ENCODE results near the gene SLCO2A1. TPM values are rescaled to one million over a fixed set of nuclear protein-coding genes. Genes with fewer than 3 reads are reported as not detected.

Gene SLCO2A1
- total RNA-seq, 4 donors from 2014 or later = 3.3 to 18.9 (median 6.0) TPM

DNA sequence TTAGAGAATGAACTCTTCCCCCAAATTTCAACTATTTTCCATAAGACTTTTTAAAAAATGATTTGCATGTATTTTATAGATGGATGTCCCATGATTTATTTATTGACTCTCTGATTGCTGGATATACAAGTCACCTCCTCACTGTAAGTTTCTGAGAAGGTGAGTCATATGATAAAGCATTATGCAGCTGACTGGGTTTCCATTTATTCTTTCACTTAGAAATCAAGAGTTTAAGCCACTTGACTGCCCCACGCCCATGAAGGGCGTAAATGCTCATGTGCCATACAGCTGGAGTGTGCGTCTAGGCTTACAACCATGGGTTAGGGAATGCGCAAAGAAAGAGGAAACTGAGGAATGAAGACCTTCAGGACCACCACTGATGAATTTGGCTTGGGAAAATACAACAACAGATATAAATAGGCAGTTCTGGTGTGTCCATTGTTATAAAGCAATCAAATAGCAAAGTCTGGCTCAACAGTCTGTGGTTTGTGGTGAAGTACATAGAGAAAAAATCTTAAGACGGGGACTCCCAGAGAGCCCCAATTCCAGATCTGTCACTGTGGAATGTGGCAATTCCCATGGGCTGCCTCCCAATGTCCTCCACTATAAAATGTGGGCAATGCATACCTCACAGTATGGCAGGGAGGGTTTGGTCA is 20.3 kb downstream of the SLCO2A1 start:
- 85 to 94% methylated on average over 5 of the region's 5 CpGs for WGBS, 2 donors
- Histone ChIP-seq H3K36me3 (no peaks in the 10 kb centered on the region), H3K4me1 (peaks cover 12 to 39% (median 14%) of the 10 kb centered on the region in 3 donors), H3K27ac (no peak overlapping the region), H3K27me3 (no peaks in the 10 kb centered on the region), H3K4me3 (no peak overlapping the region), H3K9me3 (peaks cover 0 to 3% (median 0%) of the 10 kb centered on the region in 3 donors)
- intact Hi-C loops (cut with DNase I) = no loop called here
- TF ChIP-seq, protein P1, sequence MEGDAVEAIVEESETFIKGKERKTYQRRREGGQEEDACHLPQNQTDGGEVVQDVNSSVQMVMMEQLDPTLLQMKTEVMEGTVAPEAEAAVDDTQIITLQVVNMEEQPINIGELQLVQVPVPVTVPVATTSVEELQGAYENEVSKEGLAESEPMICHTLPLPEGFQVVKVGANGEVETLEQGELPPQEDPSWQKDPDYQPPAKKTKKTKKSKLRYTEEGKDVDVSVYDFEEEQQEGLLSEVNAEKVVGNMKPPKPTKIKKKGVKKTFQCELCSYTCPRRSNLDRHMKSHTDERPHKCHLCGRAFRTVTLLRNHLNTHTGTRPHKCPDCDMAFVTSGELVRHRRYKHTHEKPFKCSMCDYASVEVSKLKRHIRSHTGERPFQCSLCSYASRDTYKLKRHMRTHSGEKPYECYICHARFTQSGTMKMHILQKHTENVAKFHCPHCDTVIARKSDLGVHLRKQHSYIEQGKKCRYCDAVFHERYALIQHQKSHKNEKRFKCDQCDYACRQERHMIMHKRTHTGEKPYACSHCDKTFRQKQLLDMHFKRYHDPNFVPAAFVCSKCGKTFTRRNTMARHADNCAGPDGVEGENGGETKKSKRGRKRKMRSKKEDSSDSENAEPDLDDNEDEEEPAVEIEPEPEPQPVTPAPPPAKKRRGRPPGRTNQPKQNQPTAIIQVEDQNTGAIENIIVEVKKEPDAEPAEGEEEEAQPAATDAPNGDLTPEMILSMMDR (IDR thresholded peaks at IDR 0.05) = no peak
- no peak for TF ChIP-seq POLR2A (IDR thresholded peaks at IDR 0.05)
- DNase-seq = no peak

DNA sequence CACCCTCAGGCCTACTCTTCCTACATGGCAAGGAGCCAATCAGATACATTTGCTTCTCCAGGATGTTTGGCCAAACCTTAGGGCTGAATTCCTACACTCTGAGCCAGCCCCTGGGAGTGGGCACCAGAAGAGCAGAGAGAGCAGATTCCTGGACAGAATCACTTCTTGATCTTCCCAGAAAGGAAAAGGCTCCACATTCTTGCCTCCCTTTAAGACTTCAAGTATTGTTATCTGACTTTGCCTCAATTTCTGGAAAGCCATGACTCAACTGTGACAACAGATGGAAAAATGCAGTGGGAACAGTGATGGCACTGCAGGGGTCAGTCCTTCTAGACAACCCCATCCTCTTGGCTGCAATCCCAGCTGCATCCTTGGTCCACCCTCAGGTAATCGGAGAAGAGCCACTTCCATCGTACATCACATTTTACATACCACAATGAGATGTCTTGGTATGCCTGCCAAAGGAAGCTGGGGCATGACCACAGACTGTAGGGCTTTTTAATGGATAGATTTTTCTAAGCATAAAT is 21.0 kb downstream of the SLCO2A1 start:
- TF ChIP-seq, protein P1 (IDR thresholded peaks at IDR 0.05) = no peak
- no peak for TF ChIP-seq POLR2A (IDR thresholded peaks at IDR 0.05)
- intact Hi-C loops (cut with DNase I) = no loop called here
- Histone ChIP-seq H3K36me3 (no peaks in the 10 kb centered on the region), H3K27me3 (no peaks in the 10 kb centered on the region), H3K4me3 (no peak overlapping the region), H3K9me3 (peaks cover 0 to 4% (median 0%) of the 10 kb centered on the region in 3 donors), H3K4me1 (peaks cover 7 to 31% (median 10%) of the 10 kb centered on the region in 3 donors), H3K27ac (no peak overlapping the region)
- 44 to 50% methylated on average over 2 of the region's 2 CpGs for WGBS, 2 donors
- no peak for DNase-seq

DNA sequence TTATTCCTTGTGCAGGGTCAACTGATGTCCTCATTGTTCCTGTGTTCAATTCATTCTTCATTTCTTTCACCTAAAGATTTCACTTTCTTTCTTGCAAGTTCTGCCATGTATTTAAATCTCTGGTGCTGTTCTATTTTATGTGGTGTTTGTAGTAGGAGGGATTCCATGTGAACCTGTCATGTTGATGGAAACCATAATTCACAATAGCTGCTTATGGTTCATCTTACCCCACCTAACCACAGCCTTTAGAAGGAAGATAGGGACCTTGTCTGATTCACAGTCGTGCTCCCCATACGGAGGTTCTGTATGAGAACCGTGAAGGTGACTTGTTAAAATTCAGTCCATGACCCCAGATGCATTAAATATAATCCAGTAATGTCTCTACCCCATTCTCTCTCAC is 21.9 kb downstream of the SLCO2A1 start:
- H3K4me3 ChIP-seq = no peak overlapping the region
- 60 to 68% methylated on average over 3 of the region's 3 CpGs for WGBS, 2 donors
- no peak overlapping the region for H3K27ac ChIP-seq
- H3K27me3 ChIP-seq = no peaks in the 10 kb centered on the region
- no peak for DNase-seq
- TF ChIP-seq, protein P1 (IDR thresholded peaks at IDR 0.05) = no peak
- no peak for TF ChIP-seq POLR2A (IDR thresholded peaks at IDR 0.05)
- H3K9me3 ChIP-seq = peaks cover 0 to 4% (median 0%) of the 10 kb centered on the region in 3 donors
- H3K36me3 ChIP-seq = no peaks in the 10 kb centered on the region
- H3K4me1 ChIP-seq = peaks cover 4 to 22% (median 4%) of the 10 kb centered on the region in 3 donors
- intact Hi-C loops (cut with DNase I) = no loop called here

DNA sequence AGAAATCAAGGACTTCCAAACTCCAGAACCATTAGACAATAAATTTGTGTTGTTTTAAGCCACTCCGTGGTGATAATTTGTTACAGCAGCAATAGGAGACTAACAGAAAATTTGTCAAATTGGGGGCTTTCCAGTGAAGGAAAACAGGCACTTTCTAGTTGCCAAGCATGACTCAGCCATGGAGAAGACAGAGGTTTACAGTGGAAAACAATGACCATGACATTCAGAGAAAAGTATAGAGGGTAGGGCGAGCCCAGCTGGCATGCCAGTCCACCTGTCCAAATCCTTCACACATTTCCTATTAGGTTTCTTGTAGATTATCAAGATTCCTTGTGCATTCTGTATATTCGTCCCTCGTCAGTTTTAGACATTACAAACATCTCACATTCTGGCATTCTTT is 24.9 kb downstream of the SLCO2A1 start:
- Histone ChIP-seq H3K9me3 (peaks cover 0 to 4% (median 0%) of the 10 kb centered on the region in 3 donors), H3K27ac (no peak overlapping the region), H3K27me3 (no peaks in the 10 kb centered on the region), H3K36me3 (no peaks in the 10 kb centered on the region), H3K4me1 (peaks cover 0 to 20% (median 0%) of the 10 kb centered on the region in 3 donors), H3K4me3 (no peak overlapping the region)
- no peak for TF ChIP-seq POLR2A (IDR thresholded peaks at IDR 0.05)
- TF ChIP-seq, protein P1 (IDR thresholded peaks at IDR 0.05) = no peak
- whole genome bisulfite sequencing, 2 donors = 69 to 74% methylated on average over 4 of the region's 4 CpGs
- intact Hi-C loops (cut with DNase I) = no loop called here
- DNase-seq = no peak

DNA sequence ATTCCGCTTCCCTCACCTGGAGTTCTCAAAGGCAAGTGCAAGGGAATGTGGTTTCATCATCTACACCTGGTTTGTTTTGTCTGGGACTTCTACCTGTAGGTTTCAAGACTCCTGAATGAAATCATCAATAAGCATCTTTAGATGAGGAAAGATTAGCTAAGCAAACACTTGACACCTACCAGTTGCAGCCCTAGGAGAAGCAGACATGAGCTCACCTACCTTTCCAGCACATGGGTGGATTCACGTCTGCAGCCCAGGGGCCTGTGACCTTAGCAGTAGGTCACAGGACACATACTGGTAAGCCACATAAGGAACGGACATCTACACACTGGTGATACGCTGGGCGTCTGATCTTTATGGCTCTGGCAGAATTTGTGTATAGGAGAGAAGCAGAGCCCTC is 26.7 kb downstream of the SLCO2A1 start:
- 93 to 100% methylated on average over 1 to 5 of the region's 5 CpGs for WGBS, 2 donors
- intact Hi-C loops (cut with DNase I) = no loop called here
- no peak for DNase-seq

More for the DNA sequence above, 26.7 kb downstream of the SLCO2A1 start:
- no peak overlapping the region for H3K27ac ChIP-seq
- H3K36me3 ChIP-seq = no peaks in the 10 kb centered on the region
- peaks cover 0 to 4% (median 0%) of the 10 kb centered on the region in 3 donors for H3K9me3 ChIP-seq
- H3K27me3 ChIP-seq = no peaks in the 10 kb centered on the region
- H3K4me1 ChIP-seq = peaks cover 0 to 8% (median 0%) of the 10 kb centered on the region in 3 donors
- H3K4me3 ChIP-seq = no peak overlapping the region
- TF ChIP-seq, protein P1 (IDR thresholded peaks at IDR 0.05) = no peak
- no peak for TF ChIP-seq POLR2A (IDR thresholded peaks at IDR 0.05)
